Measurements from ENCODE around the gene MMS22L. TPM values are rescaled to one million over a fixed set of nuclear protein-coding genes. Genes with fewer than 3 reads are reported as not detected.

MMS22L gene
- total RNA-seq, 3 donors from 2014 or later (not counting 1 experiment from before 2014, with no cell fraction given), result 9.1 to 14.3 (median 11.7) TPM

- H3K36me3 Mint-ChIP-seq, result no peaks in the 10 kb centered on the region
- no peaks in the 10 kb centered on the region for H3K4me1 Mint-ChIP-seq
- DNase-seq (no peak), ATAC-seq (no peak)
- peaks cover 10 to 37% of the 10 kb centered on the region in 2 donors for H3K27me3 Mint-ChIP-seq (ENCODE audit: low read depth in 2 of 2)
- WGBS (ENCODE audit: insufficient coverage), result 46% methylated on average over 8 of the region's 8 CpGs
- Histone ChIP-seq H3K27ac (ENCODE audit: low read length) (no peak overlapping the region), H3K4me3 (ENCODE audit: low read length) (no peak overlapping the region), H3K36me3 (ENCODE audit: control insufficient read depth, insufficient read depth, low read length) (no peaks in the 10 kb centered on the region), H3K27me3 (ENCODE audit: control insufficient read depth, insufficient read depth, low read length) (no peaks in the 10 kb centered on the region), H3K4me1 (ENCODE audit: control insufficient read depth, insufficient read depth, low read length) (no peaks in the 10 kb centered on the region), H3K9me3 (ENCODE audit: control insufficient read depth, insufficient read depth, low read length) (no peaks in the 10 kb centered on the region)
- H3K9me3 Mint-ChIP-seq, result no peaks in the 10 kb centered on the region
- intact Hi-C loops (cut with micrococcal nuclease), result no loop called here
- H3K4me3 Mint-ChIP-seq, result no peak overlapping the region
- no peak for TF ChIP-seq CTCF (IDR thresholded peaks at IDR 0.05)
- no peak overlapping the region for H3K27ac Mint-ChIP-seq
Observed at GRCh38 chr6:97305414-97306066, 22.5 kb upstream of the MMS22L start.

GRCh38 chr6:97304701-97305100, 21.7 kb upstream of the MMS22L start:
- no peak for DNase-seq
- H3K4me3 ChIP-seq (ENCODE audit: low read length), result no peak overlapping the region
- no peak for ATAC-seq
- no peaks in the 10 kb centered on the region for H3K4me1 ChIP-seq (ENCODE audit: control insufficient read depth, insufficient read depth, low read length)
- Mint-ChIP-seq H3K4me3 (no peak overlapping the region), H3K36me3 (no peaks in the 10 kb centered on the region), H3K27ac (no peak overlapping the region), H3K27me3 (ENCODE audit: low read depth in 2 of 2) (peaks cover 10 to 40% of the 10 kb centered on the region in 2 donors), H3K4me1 (no peaks in the 10 kb centered on the region), H3K9me3 (no peaks in the 10 kb centered on the region)
- TF ChIP-seq CTCF (IDR thresholded peaks at IDR 0.05), result no peak
- no peak overlapping the region for H3K27ac ChIP-seq (ENCODE audit: low read length)
- H3K9me3 ChIP-seq (ENCODE audit: control insufficient read depth, insufficient read depth, low read length), result no peaks in the 10 kb centered on the region
- no peaks in the 10 kb centered on the region for H3K36me3 ChIP-seq (ENCODE audit: control insufficient read depth, insufficient read depth, low read length)
- H3K27me3 ChIP-seq (ENCODE audit: control insufficient read depth, insufficient read depth, low read length), result no peaks in the 10 kb centered on the region
- intact Hi-C loops (cut with micrococcal nuclease), result no loop called here
- WGBS (ENCODE audit: insufficient coverage), result 85% methylated on average over 2 of the region's 2 CpGs

GRCh38 chr6:97294451-97294850, 11.4 kb upstream of the MMS22L start:
- no peaks in the 10 kb centered on the region for H3K36me3 ChIP-seq (ENCODE audit: control insufficient read depth, insufficient read depth, low read length)
- H3K4me3 ChIP-seq (ENCODE audit: low read length), result no peak overlapping the region
- Mint-ChIP-seq H3K36me3 (no peaks in the 10 kb centered on the region), H3K4me3 (no peak overlapping the region), H3K4me1 (no peaks in the 10 kb centered on the region), H3K27ac (no peak overlapping the region), H3K27me3 (ENCODE audit: low read depth in 2 of 2) (peaks cover 37 to 41% of the 10 kb centered on the region in 2 donors), H3K9me3 (no peaks in the 10 kb centered on the region)
- no peaks in the 10 kb centered on the region for H3K4me1 ChIP-seq (ENCODE audit: control insufficient read depth, insufficient read depth, low read length)
- peaks cover 2% of the 10 kb centered on the region for H3K27me3 ChIP-seq (ENCODE audit: control insufficient read depth, insufficient read depth, low read length)
- H3K9me3 ChIP-seq (ENCODE audit: control insufficient read depth, insufficient read depth, low read length), result peaks cover 4% of the 10 kb centered on the region
- ATAC-seq (no peak), DNase-seq (no peak)
- no peak overlapping the region for H3K27ac ChIP-seq (ENCODE audit: low read length)
- intact Hi-C loops (cut with micrococcal nuclease), result no loop called here
- TF ChIP-seq CTCF (IDR thresholded peaks at IDR 0.05), result no peak
- WGBS (ENCODE audit: insufficient coverage), result 51% methylated on average over 3 of the region's 3 CpGs

- no peak overlapping the region for H3K27ac Mint-ChIP-seq
- Histone ChIP-seq H3K27me3 (ENCODE audit: control insufficient read depth, insufficient read depth, low read length) (peaks cover 2% of the 10 kb centered on the region), H3K9me3 (ENCODE audit: control insufficient read depth, insufficient read depth, low read length) (peaks cover 6% of the 10 kb centered on the region), H3K27ac (ENCODE audit: low read length) (no peak overlapping the region), H3K4me3 (ENCODE audit: low read length) (no peak overlapping the region), H3K36me3 (ENCODE audit: control insufficient read depth, insufficient read depth, low read length) (no peaks in the 10 kb centered on the region), H3K4me1 (ENCODE audit: control insufficient read depth, insufficient read depth, low read length) (no peaks in the 10 kb centered on the region)
- intact Hi-C loops (cut with micrococcal nuclease), result no loop called here
- no peaks in the 10 kb centered on the region for H3K4me1 Mint-ChIP-seq
- H3K36me3 Mint-ChIP-seq, result no peaks in the 10 kb centered on the region
- ATAC-seq, result no peak
- H3K9me3 Mint-ChIP-seq, result no peaks in the 10 kb centered on the region
- 97% methylated on average over 2 of the region's 2 CpGs for WGBS (ENCODE audit: insufficient coverage)
- DNase-seq, result no peak
- H3K4me3 Mint-ChIP-seq, result no peak overlapping the region
- no peak for TF ChIP-seq CTCF (IDR thresholded peaks at IDR 0.05)
- H3K27me3 Mint-ChIP-seq (ENCODE audit: low read depth in 2 of 2), result peaks cover 28% of the 10 kb centered on the region in 2 donors
Observed at GRCh38 chr6:97293198-97293696, 10.2 kb upstream of the MMS22L start.

Measured in natural killer cell (primary cell).